HK-2 (cell line): ENCODE data around the gene IL34.
"Not testable (repeated sequence)": the region's sequence is repeated elsewhere in the genome, so short reads cannot be mapped to it uniquely, and the experiment has no call there.

ENCODE experiments used
- DNase-seq: peaks from one replicate; pipeline ENCODE4 v3.0.0-alpha.2; 2018; ENCODE audit not compliant: unreplicated experiment

IL34 gene

GRCh38 chr16:70632273-70632672 is 14.1 kb upstream of the IL34 start:
- no peak for DNase-seq

- not testable (repeated sequence) for DNase-seq
Observed at GRCh38 chr16:70633617-70634016, 12.7 kb upstream of the IL34 start.

- DNase-seq: no peak
Observed at GRCh38 chr16:70634861-70635260, 11.5 kb upstream of the IL34 start.

GRCh38 chr16:70635336-70636016 is 10.9 kb upstream of the IL34 start:
- DNase-seq: no peak

- no peak for DNase-seq
Observed at GRCh38 chr16:70638814-70639792, 7.3 kb upstream of the IL34 start.

- DNase-seq: no peak
Observed at GRCh38 chr16:70642633-70643032, 3.7 kb upstream of the IL34 start.

GRCh38 chr16:70643264-70643663 is 3.1 kb upstream of the IL34 start:
- DNase-seq: not testable (repeated sequence)

- DNase-seq: no peak
Observed at GRCh38 chr16:70644763-70645597, 1.4 kb upstream of the IL34 start.

GRCh38 chr16:70647441-70648359 is 1.3 kb downstream of the IL34 start:
- DNase-seq: no peak

GRCh38 chr16:70648606-70649005 is 2.2 kb downstream of the IL34 start:
- DNase-seq: no peak

- no peak for DNase-seq
Observed at GRCh38 chr16:70649300-70649699, 2.9 kb downstream of the IL34 start.

GRCh38 chr16:70650216-70650615 is 3.9 kb downstream of the IL34 start:
- no peak for DNase-seq

- no peak for DNase-seq
Observed at GRCh38 chr16:70651524-70651923, 5.2 kb downstream of the IL34 start.

GRCh38 chr16:70652322-70652721 is 6.0 kb downstream of the IL34 start:
- DNase-seq: no peak

GRCh38 chr16:70653406-70653805 is 7.0 kb downstream of the IL34 start:
- no peak for DNase-seq

GRCh38 chr16:70653809-70654771 is 7.7 kb downstream of the IL34 start:
- peak; percentile 91 for DNase-seq

- no peak for DNase-seq
Observed at GRCh38 chr16:70656065-70656711, 9.8 kb downstream of the IL34 start.

GRCh38 chr16:70656712-70657263 is 10.4 kb downstream of the IL34 start:
- no peak for DNase-seq

- DNase-seq: no peak
Observed at GRCh38 chr16:70657956-70658355, 11.6 kb downstream of the IL34 start.
